Cardiac septum (tissue), 1 donor: ENCODE measurements around the gene OR2T11. TPM values are rescaled to one million over a fixed set of nuclear protein-coding genes. Genes with fewer than 3 reads are reported as not detected.
"Not testable (repeated sequence)": the region's sequence is repeated elsewhere in the genome, so short reads cannot be mapped to it uniquely, and the experiment has no call there.

ENCODE experiments used
- DNase-seq: peaks from one replicate; pipeline ENCODE4 v3.0.0-alpha.2; 2020; ENCODE audit warnings: low spot score
- intact Hi-C: fragments of 100-400 bp; cut with DNase I; formaldehyde crosslinking; loops from one replicate; pipeline ENCODE4 v1.14.0; 2022
- total RNA-seq: library from RNA; stranded (reverse); fragmentation: NEBNext Ultra II Directional; extraction: Animal tissue kit (Norgen Biotek cat#: 25700); gene quantifications from one replicate; pipeline ENCODE4 v1.2.1, GENCODE V29; 2021
- donor health status: DM: no; HTN: no; CAD: no.

The OR2T11 gene
- total RNA-seq, 1 donor from 2014 or later, result not detected

- DNase-seq, result no peak
- intact Hi-C loops, result no loop called here
These were observed 12.3 kb downstream of the OR2T11 start for GRCh38 chr1:248622570-248623001.

- no peak for DNase-seq
- intact Hi-C loops, result loop anchor here (1.0 kb wide), 1 partner anchor 186 kb away; no protein-coding TSS in a partner anchor
These were observed 13.1 kb downstream of the OR2T11 start for GRCh38 chr1:248621770-248622169.

GRCh38 chr1:248618878-248619277 is 16.0 kb downstream of the OR2T11 start:
- DNase-seq, result no peak
- intact Hi-C loops, result no loop called here

GRCh38 chr1:248618119-248618518 is 16.8 kb downstream of the OR2T11 start:
- no peak for DNase-seq
- intact Hi-C loops, result no loop called here

- DNase-seq, result no peak
- intact Hi-C loops, result no loop called here
These were observed 21.1 kb downstream of the OR2T11 start for GRCh38 chr1:248613742-248614141.

GRCh38 chr1:248611883-248612414 is 22.9 kb downstream of the OR2T11 start:
- no peak for DNase-seq
- intact Hi-C loops, result no loop called here

- DNase-seq, result no peak
These were observed 24.6 kb downstream of the OR2T11 start for GRCh38 chr1:248610301-248610700.

GRCh38 chr1:248599396-248599795 is 35.5 kb downstream of the OR2T11 start:
- no peak for DNase-seq

More at GRCh38 chr1:248610301-248610700, 24.6 kb downstream of the OR2T11 start:
- intact Hi-C loops, result no loop called here

GRCh38 chr1:248597589-248597988 is 37.3 kb downstream of the OR2T11 start, which contains the start of gene OR2T10:
Gene OR2T10 (minus strand): TSS chr1:248597700. CDS start chr1:248593768, 3,932 bp downstream.
- intact Hi-C loops, result no loop called here

More at GRCh38 chr1:248599396-248599795, 35.5 kb downstream of the OR2T11 start:
- intact Hi-C loops, result no loop called here

GRCh38 chr1:248596615-248597014 is 38.3 kb downstream of the OR2T11 start:
- DNase-seq, result no peak
- intact Hi-C loops, result no loop called here

More at GRCh38 chr1:248597589-248597988, 37.3 kb downstream of the OR2T11 start, which contains the start of gene OR2T10:
- DNase-seq, result no peak

- intact Hi-C loops, result no loop called here
- no peak for DNase-seq
These were observed 41.7 kb downstream of the OR2T11 start for GRCh38 chr1:248593226-248593625.

GRCh38 chr1:248592655-248593054 is 42.2 kb downstream of the OR2T11 start:
- no peak for DNase-seq
- intact Hi-C loops, result no loop called here

GRCh38 chr1:248590055-248590454 is 44.8 kb downstream of the OR2T11 start:
- no peak for DNase-seq
- intact Hi-C loops, result no loop called here

- intact Hi-C loops, result no loop called here
These were observed 45.6 kb downstream of the OR2T11 start for GRCh38 chr1:248589334-248589733.

GRCh38 chr1:248585266-248585665 is 49.6 kb downstream of the OR2T11 start:
- intact Hi-C loops, result no loop called here
- no peak for DNase-seq

More at GRCh38 chr1:248589334-248589733, 45.6 kb downstream of the OR2T11 start:
- DNase-seq, result no peak

- intact Hi-C loops, result no loop called here
These were observed 58.5 kb downstream of the OR2T11 start for GRCh38 chr1:248576260-248576980.

GRCh38 chr1:248574657-248575056 is 60.2 kb downstream of the OR2T11 start, which contains the start of gene OR2T34:
Gene OR2T34 (minus strand): TSS chr1:248574757. CDS start chr1:248574757, 0 bp downstream.
- intact Hi-C loops, DNase-seq: not testable (repeated sequence)

More at GRCh38 chr1:248576260-248576980, 58.5 kb downstream of the OR2T11 start:
- DNase-seq, result no peak

GRCh38 chr1:248573856-248574255 is 61.0 kb downstream of the OR2T11 start:
- not testable (repeated sequence) for DNase-seq

More at GRCh38 chr1:248573856-248574255, 61.0 kb downstream of the OR2T11 start:
- intact Hi-C loops, result not testable (repeated sequence)
